ENCODE measurements around the gene LRRC4C.

- TF ChIP-seq CTCF (conservative IDR thresholded peaks at IDR 0.05 in 1 of 2, IDR thresholded peaks at IDR 0.05 in 1 of 2; ENCODE audit: extremely low read depth in 1 of 2, insufficient read depth in 1 of 2, low read depth in 1 of 2, low read length in 2 of 2) (no peak), EZH2 (IDR thresholded peaks at IDR 0.05; ENCODE audit: borderline replicate concordance, low read length) (no peak)
These were observed 44.5 kb downstream of the LRRC4C start for GRCh38 chr11:41414771-41415440.
